UCSD-AML1 (cell line): ENCODE data around the gene EHD1.

Source experiments
- DNase-seq: peaks from one replicate; lab custom pipeline; 2025; ENCODE audit not compliant: unreplicated experiment; lab: John Stamatoyannopoulos, UW

EHD1 gene

DNA sequence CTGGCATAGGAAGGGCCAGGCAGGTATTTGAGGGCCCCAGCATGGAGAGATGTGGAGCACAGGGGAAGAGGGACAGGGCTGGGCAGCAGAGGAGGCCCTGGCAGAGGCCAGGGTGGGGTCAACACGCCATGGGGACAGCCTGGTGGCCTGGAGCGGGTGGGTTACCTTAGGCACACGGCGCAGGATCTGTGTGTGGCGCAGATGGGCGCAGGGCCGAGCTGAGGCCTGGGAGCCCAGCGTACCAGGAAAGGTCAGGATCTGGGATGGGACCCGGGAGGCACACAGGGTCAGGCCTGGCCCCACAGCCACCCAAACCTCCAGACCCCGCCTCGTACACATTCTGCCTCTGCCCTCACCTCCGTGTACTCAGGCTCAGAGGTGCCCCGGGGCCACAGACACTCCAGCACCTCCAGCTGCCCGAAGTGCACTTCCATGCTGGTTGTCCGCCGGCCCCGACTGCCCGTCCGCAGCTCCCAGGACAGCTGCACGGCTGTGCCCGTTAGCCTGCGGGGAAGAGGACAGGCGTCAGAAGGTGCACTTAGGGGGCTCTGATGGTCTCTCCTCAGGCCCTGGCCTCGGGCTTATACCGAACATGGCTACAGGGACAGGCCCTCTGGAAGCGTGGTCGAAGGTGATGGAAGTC lies 32.2 kb upstream of the EHD1 start:
- DNase-seq, result no peak

DNA sequence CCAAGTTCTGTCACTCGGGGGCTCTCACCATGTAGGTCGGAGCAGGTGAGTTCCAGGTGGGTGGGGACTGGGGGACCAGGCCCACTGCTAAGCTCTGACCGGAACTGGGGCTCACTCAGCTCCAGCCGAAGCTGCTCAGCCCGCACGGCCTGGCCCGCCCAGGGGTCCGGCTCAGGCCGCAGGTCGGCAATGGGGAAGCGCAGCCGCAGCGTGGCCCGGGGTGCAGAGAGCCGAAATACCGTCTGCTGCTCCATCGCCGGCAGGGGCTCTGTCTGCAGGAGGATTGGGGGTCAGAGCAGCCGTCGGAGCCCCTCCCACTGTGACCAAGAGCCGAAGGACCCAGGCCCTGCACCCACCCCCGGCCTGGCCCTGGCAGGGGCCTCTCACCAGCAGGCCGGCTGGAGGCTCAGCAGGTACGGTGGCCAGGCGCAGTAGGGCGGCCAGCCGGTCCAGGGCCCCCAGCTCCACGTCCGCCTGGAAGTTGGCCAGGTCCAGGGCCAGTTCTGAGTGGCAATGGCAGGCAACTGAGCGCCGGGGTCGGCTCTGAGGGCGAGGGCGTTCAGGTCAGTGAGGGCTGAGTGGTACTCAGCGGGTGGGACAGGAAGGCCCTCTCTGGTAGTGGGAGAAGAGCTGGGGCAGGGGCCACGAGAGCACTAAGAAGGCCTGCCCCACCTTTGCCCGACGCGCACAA lies 31.4 kb upstream of the EHD1 start:
- no peak for DNase-seq

GRCh38 chr11:64908766-64909165 lies 30.3 kb upstream of the EHD1 start:
- no peak for DNase-seq

DNA sequence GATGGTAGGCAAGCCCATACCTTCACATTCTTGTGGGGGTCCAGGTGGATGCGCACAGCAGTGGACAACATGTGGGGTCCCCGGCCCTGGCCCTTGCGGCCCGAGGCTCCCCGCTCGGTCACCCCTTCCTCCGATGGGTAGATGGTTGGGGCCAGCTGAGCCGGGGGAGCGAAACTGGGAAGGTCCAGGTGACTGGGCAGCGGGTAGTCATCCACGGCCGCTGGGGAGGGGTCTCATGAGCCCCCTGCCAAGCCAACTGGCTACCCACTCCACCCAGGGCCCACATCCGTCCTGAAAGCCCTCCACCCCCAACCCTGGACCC lies 27.9 kb upstream of the EHD1 start:
- no peak for DNase-seq

GRCh38 chr11:64905516-64906313 lies 27.3 kb upstream of the EHD1 start:
- no peak for DNase-seq

- no peak for DNase-seq
Measured at GRCh38 chr11:64903291-64903833, 24.9 kb upstream of the EHD1 start.

GRCh38 chr11:64902102-64902900 lies 23.9 kb upstream of the EHD1 start:
- DNase-seq, result no peak

GRCh38 chr11:64900774-64901173 lies 22.4 kb upstream of the EHD1 start:
- no peak for DNase-seq

DNA sequence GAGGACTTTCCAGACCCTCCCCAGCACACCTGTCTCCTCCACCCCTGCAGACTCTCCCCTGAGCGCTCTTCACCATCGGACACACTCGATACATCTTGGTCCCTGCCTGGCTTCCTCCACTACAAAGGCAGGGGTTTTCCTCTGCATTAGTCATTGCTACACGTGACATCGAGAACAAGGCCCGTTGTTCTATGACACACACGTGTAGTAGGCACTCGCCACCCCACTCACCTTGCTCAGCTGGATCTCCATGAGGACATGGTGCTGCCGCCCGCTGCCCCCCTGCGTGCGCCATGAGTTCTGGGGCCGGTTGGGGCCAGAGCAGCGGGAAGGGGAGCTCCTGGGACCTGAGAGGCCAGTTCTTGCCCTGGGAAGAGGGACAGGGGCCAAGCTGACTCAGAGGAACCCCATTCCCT lies 21.9 kb upstream of the EHD1 start:
- no peak for DNase-seq

DNA sequence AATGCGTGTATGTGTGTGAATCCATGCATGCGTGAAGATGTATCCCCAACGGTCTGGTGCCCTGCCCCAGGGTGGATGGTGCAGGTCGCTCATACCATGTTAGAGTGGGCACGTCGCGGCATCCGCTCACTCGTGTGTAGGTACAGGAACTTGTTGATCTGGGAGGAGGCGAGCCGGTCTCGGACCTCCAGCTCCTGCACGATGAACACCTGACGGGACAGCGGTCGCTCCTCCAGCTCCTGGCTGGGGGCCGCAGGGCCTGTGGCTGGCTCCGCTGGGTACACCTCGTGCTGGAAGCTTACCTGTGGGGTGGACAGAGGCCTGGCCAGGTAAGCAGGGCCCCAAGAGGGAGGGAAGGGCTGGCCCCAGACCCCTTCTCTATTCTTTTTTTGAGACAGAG lies 20.1 kb upstream of the EHD1 start:
- no peak for DNase-seq

DNA sequence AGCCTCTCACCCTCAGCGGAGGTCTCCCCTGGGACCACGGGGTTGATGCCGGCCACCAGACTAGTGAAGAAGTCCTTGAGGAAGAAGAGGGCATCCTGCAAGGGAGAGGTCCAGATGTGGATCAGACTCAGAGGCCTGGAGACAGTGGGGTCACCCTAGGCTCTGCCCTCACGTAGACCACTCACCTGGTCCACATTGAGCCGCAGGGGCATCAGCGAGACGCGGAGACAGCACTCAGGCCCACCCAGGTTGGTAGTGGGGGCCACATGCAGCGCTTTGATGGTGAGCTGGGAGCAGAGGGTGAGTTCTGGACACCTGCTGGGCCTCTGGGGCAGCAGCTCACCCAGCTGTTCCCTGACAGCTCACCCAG lies 19.6 kb upstream of the EHD1 start:
- DNase-seq, result no peak

GRCh38 chr11:64897381-64898075 lies 19.1 kb upstream of the EHD1 start:
- no peak for DNase-seq

GRCh38 chr11:64896448-64897022 lies 18.1 kb upstream of the EHD1 start:
- no peak for DNase-seq

- no peak for DNase-seq
Measured at GRCh38 chr11:64894812-64895452, 16.5 kb upstream of the EHD1 start.

- DNase-seq, result peak; percentile 81
Measured at GRCh38 chr11:64894070-64894811, 15.8 kb upstream of the EHD1 start.

- DNase-seq, result no peak
Measured at GRCh38 chr11:64893194-64894069, 15.0 kb upstream of the EHD1 start.

DNA sequence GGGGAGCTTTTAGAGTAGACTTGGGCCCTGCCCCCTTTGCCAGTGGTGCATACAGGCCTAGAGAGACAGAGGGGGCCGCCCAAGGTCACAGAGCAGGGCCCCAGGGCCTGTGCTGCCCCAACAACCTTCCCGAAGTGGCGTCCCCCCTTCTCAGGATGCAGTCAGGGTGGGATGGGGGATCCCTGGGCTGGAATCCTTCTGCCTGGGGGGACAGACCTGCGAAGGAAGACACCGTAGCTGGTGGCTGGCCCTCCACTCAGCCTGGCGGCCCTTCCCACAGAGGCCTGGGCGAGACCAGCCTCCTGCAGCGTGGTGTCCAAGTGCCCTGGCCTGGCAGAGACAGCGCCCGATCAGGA lies 14.4 kb upstream of the EHD1 start:
- no peak for DNase-seq

GRCh38 chr11:64892411-64892831 lies 14.0 kb upstream of the EHD1 start:
- DNase-seq, result no peak
